ENCODE measurements around the gene MND1.
"Not testable (repeated sequence)": the region's sequence is repeated elsewhere in the genome, so short reads cannot be mapped to it uniquely, and the experiment has no call there.

Gene MND1

GRCh38 chr4:153449338-153449737 lies 104.8 kb downstream of the MND1 start:
- Mint-ChIP-seq H3K27ac (peak overlapping the region; percentile 25), H3K4me1 (peaks cover 43% of the 10 kb centered on the region), H3K4me3 (no peak overlapping the region), H3K36me3 (no peaks in the 10 kb centered on the region), H3K9me3 (no peaks in the 10 kb centered on the region), H3K27me3 (no peaks in the 10 kb centered on the region)
- CTCF ChIA-PET: interaction anchor here (0.7 to 1.2 kb wide), 3 partner anchors 17 to 125 kb away, joined by 3 read pairs; partner anchors contain the start of gene TMEM131L
- no peak for DNase-seq

GRCh38 chr4:153450544-153450917 lies 106.0 kb downstream of the MND1 start:
- peaks cover 43% of the 10 kb centered on the region for H3K4me1 Mint-ChIP-seq
- peak; percentile 43 for DNase-seq
- H3K36me3 Mint-ChIP-seq: no peaks in the 10 kb centered on the region
- H3K27ac Mint-ChIP-seq: peak overlapping the region; percentile 74
- no peaks in the 10 kb centered on the region for H3K9me3 Mint-ChIP-seq
- no peaks in the 10 kb centered on the region for H3K27me3 Mint-ChIP-seq
- H3K4me3 Mint-ChIP-seq: peak overlapping the region; percentile 29
- CTCF ChIA-PET: interaction anchor here (0.7 kb wide), 1 partner anchor 12 kb away, joined by 3 read pairs; no protein-coding TSS in a partner anchor

- H3K36me3 Mint-ChIP-seq, H3K9me3 Mint-ChIP-seq, DNase-seq, H3K27me3 Mint-ChIP-seq, H3K4me3 Mint-ChIP-seq: not testable (repeated sequence)
- H3K27ac Mint-ChIP-seq: peak overlapping the region; percentile 58
- CTCF ChIA-PET: interaction anchor here (1.6 kb wide), 1 partner anchor 15 kb away, joined by 6 read pairs; the partner anchor contains the start of gene TMEM131L
- peaks cover 43% of the 10 kb centered on the region for H3K4me1 Mint-ChIP-seq
Measured at GRCh38 chr4:153451145-153451544, 106.7 kb downstream of the MND1 start.

GRCh38 chr4:153451911-153452657 lies 107.6 kb downstream of the MND1 start:
- no peak overlapping the region for H3K27ac Mint-ChIP-seq
- H3K9me3 Mint-ChIP-seq: no peaks in the 10 kb centered on the region
- no peaks in the 10 kb centered on the region for H3K27me3 Mint-ChIP-seq
- H3K36me3 Mint-ChIP-seq: no peaks in the 10 kb centered on the region
- CTCF ChIA-PET: interaction anchor here (1.6 kb wide), 1 partner anchor 14 kb away, joined by 6 read pairs; the partner anchor contains the start of gene TMEM131L
- no peak overlapping the region for H3K4me3 Mint-ChIP-seq
- H3K4me1 Mint-ChIP-seq: peaks cover 43% of the 10 kb centered on the region
- DNase-seq: no peak

GRCh38 chr4:153452658-153453378 lies 108.3 kb downstream of the MND1 start:
- H3K27me3 Mint-ChIP-seq: peaks cover under 1% of the 10 kb centered on the region
- CTCF ChIA-PET: interaction anchor here (1.1 to 1.6 kb wide), 2 partner anchors 13 to 310 kb away, joined by 3 to 6 read pairs; partner anchors contain the start of gene TMEM131L
- H3K4me3 Mint-ChIP-seq: no peak overlapping the region
- H3K36me3 Mint-ChIP-seq: no peaks in the 10 kb centered on the region
- peaks cover 43% of the 10 kb centered on the region for H3K4me1 Mint-ChIP-seq
- H3K27ac Mint-ChIP-seq: no peak overlapping the region
- DNase-seq: no peak
- no peaks in the 10 kb centered on the region for H3K9me3 Mint-ChIP-seq

GRCh38 chr4:153453402-153453801 lies 108.9 kb downstream of the MND1 start:
- DNase-seq: no peak
- Mint-ChIP-seq H3K27me3 (peaks cover 5% of the 10 kb centered on the region), H3K27ac (no peak overlapping the region), H3K4me3 (no peak overlapping the region), H3K4me1 (peaks cover 40% of the 10 kb centered on the region), H3K9me3 (no peaks in the 10 kb centered on the region), H3K36me3 (no peaks in the 10 kb centered on the region)
- CTCF ChIA-PET: interaction anchor here (1.1 kb wide), 1 partner anchor 311 kb away, joined by 3 read pairs; no protein-coding TSS in a partner anchor

GRCh38 chr4:153458969-153459368 lies 114.5 kb downstream of the MND1 start:
- no peak overlapping the region for H3K4me3 Mint-ChIP-seq
- H3K36me3 Mint-ChIP-seq: no peaks in the 10 kb centered on the region
- peaks cover 2% of the 10 kb centered on the region for H3K9me3 Mint-ChIP-seq
- CTCF ChIA-PET: no interaction called here
- H3K27me3 Mint-ChIP-seq: peaks cover 5% of the 10 kb centered on the region
- H3K4me1 Mint-ChIP-seq: peaks cover 7% of the 10 kb centered on the region
- no peak for DNase-seq
- no peak overlapping the region for H3K27ac Mint-ChIP-seq

- DNase-seq, H3K27me3 Mint-ChIP-seq, H3K9me3 Mint-ChIP-seq, CTCF ChIA-PET, H3K36me3 Mint-ChIP-seq, H3K27ac Mint-ChIP-seq, H3K4me3 Mint-ChIP-seq: not testable (repeated sequence)
- H3K4me1 Mint-ChIP-seq: peaks cover 21% of the 10 kb centered on the region
Measured at GRCh38 chr4:153461549-153461948, 117.1 kb downstream of the MND1 start.

GRCh38 chr4:153464068-153464467 lies 119.6 kb downstream of the MND1 start:
- Mint-ChIP-seq H3K27ac (no peak overlapping the region), H3K4me3 (no peak overlapping the region), H3K9me3 (peaks cover 2% of the 10 kb centered on the region), H3K4me1 (peaks cover 30% of the 10 kb centered on the region), H3K27me3 (peaks cover 4% of the 10 kb centered on the region), H3K36me3 (peaks cover 15% of the 10 kb centered on the region)
- DNase-seq: no peak
- CTCF ChIA-PET: no interaction called here

Data from activated naive CD4-positive, alpha-beta T cell treated with anti-CD3 and anti-CD28 coated beads, Interleukin-2, amount 10 ng/mL, durations not matched to agents 7 days and 5 days (primary cell).